Retinal pigment epithelial cell (primary cell): ENCODE results near the gene CACNG4.
"Not testable (repeated sequence)": the region's sequence is repeated elsewhere in the genome, so short reads cannot be mapped to it uniquely, and the experiment has no call there.

Source experiments
- DNase-seq: peaks from one replicate; pipeline ENCODE4 v3.0.0-alpha.2; 2010; ENCODE audit warnings: low read depth
- H3K4me3 ChIP-seq: 2 replicates; pipeline ENCODE4 v1.5.1; 2011; ENCODE audit warnings: mild to moderate bottlenecking, low read length, control low read depth, moderate library complexity
- CTCF ChIP-seq: conservative IDR thresholded peaks from 2 replicates; pipeline ENCODE4 v1.5.1; 2011; ENCODE audit warnings: low read depth, low read length, control low read depth, inconsistent platforms

CACNG4 gene

GRCh38 chr17:66967837-66968543 lies 3.5 kb downstream of the CACNG4 start:
- DNase-seq: no peak
- no peak overlapping the region for H3K4me3 ChIP-seq
- TF ChIP-seq CTCF: no peak

DNA sequence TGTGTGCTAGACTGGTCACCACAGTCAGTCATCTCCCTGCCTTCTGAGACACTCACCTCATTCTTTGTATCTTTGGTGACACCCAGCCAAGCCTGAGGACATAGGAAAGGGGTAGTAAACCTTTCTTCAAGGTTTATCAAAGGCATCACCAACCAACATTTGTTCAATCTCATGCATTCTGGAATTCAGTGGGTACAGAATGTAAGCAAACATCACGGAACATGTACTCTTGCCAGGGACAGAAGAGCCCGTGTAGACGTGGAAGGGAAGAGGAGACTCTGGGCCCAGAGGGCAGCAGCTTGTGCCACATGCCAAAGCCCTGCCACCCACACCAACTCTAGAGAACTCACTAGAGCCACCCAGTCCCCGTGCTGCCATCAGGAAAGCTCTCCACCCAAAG lies 4.4 kb downstream of the CACNG4 start:
- TF ChIP-seq CTCF: no peak
- no peak for DNase-seq

DNA sequence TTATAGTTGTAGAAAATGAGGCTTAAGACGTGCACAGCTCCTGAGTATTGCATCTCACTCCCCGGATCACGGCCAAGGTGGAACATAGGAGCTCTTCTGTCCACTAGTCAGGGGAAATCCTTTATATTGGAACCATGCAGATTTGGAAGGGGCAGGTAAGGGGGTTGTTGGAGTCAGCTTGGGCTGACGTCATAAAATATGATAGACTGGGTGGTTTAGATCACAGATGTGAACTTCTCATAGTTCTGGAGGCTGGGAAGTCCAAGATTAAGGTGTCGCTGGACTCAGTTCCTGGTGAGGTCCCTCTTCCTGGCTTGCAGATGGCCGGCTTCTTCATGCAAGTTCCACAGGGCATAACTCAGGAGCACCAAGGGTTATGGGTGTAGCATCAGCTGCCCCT lies 5.6 kb downstream of the CACNG4 start:
- DNase-seq: no peak
- TF ChIP-seq CTCF: no peak

More for the DNA sequence above, 4.4 kb downstream of the CACNG4 start:
- H3K4me3 ChIP-seq: no peak overlapping the region

GRCh38 chr17:66970797-66971196 lies 6.3 kb downstream of the CACNG4 start:
- no peak overlapping the region for H3K4me3 ChIP-seq
- no peak for DNase-seq
- no peak for TF ChIP-seq CTCF

More for the DNA sequence above, 5.6 kb downstream of the CACNG4 start:
- H3K4me3 ChIP-seq: no peak overlapping the region

- DNase-seq: no peak
- no peak overlapping the region for H3K4me3 ChIP-seq
- no peak for TF ChIP-seq CTCF
Measured at GRCh38 chr17:66971264-66971663, 6.8 kb downstream of the CACNG4 start.

DNA sequence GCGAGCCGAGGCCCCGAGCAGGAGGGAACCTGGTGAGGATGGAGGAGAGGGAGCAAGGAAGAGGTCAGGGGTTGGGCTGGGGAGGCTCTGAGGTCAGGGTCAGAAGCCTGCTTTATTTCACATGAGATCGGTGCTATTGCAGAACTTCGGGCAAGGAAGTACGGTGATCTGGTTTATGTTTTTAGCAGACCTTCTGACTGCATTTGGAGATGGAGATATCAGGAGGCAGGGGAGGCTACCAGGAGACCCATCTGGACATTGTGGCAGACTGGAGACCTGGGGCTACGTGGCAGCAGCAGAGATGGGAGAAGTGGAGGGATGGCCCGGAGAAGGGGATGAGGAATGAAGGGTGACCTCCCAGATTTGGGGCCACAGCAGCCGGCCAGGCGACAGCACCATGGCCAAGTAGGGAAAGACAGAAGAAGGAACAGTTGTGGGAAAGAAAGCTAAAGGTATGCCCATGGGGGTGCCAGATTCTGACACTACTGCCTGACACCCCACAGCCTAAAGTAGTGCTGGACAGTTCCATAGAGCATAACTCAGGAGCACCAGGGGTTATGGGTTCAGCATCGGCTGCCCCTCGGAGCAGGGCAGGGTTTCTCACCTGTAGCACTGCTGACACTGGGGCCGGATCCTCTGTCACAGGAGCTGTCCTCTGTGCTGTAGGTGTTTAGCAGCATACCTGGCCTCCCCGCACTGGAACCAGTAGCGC lies 7.4 kb downstream of the CACNG4 start:
- no peak for TF ChIP-seq CTCF
- no peak for DNase-seq
- no peak overlapping the region for H3K4me3 ChIP-seq

DNA sequence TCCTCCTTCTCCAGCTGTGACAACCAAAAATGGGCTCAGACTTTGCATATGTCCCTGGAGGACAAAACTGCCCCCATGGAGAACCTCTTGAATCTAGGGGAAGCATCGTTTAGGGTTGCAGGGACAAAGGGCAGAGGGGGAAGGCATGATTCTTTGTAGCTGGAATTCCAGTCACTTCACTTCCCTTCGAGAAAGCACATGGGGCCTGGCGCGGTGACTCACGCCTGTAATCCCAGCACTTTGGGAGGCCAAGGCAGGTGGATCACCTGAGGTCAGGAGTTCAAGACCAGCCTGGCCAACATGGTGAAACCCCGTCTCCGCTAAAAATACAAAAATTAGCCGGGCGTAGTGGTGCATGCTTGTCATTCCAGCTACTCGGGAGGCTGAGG lies 7.9 kb downstream of the CACNG4 start:
- DNase-seq, H3K4me3 ChIP-seq: not testable (repeated sequence)
